K562 (cell line): ENCODE results near the gene PPM1M. TPM values are rescaled to one million over a fixed set of nuclear protein-coding genes. Genes with fewer than 3 reads are reported as not detected.

Experiments
- CHD4 ChIP-seq: fragments of 200-600 bp; sonication (generic); IDR thresholded peaks from 3 replicates; pipeline ENCODE4 v1.6.1; 2012; ENCODE audit warnings: low read depth, mild to moderate bottlenecking, mixed read lengths, low read length, inconsistent platforms; ENCODE audit not compliant: insufficient read depth, insufficient replicate concordance, poor library complexity, severe bottlenecking
- E2F3 ChIP-seq: fragments of 250-450 bp; sonication (Bioruptor Pico); IDR thresholded peaks from 2 replicates; pipeline ENCODE4 v1.4.0; 2020; ENCODE audit warnings: mild to moderate bottlenecking
- KLF16 ChIP-seq: IDR thresholded peaks from 2 replicates; pipeline ENCODE4 v1.6.1; 2016; ENCODE audit warnings: antibody characterized with exemption
- RHOXF2B ChIP-seq: fragments of 250-450 bp; sonication (Bioruptor Pico); conservative IDR thresholded peaks from 2 replicates; pipeline ENCODE4 v1.5.1; 2021
- SIRT6 ChIP-seq: IDR thresholded peaks from one replicate; pipeline ENCODE4 v1.6.1; 2012; ENCODE audit warnings: low read depth, mild to moderate bottlenecking, control low read depth, inconsistent platforms, low read length, moderate library complexity
- SMARCE1 ChIP-seq: fragments of 450-650 bp; IDR thresholded peaks from 2 replicates; pipeline ENCODE4 v1.7.1; 2016; ENCODE audit warnings: mild to moderate bottlenecking
- SMC3 ChIP-seq: conservative IDR thresholded peaks from 2 replicates; pipeline ENCODE4 v1.6.1; 2011; ENCODE audit warnings: low read depth, low read length, improper control_type of control experiment; ENCODE audit not compliant: insufficient read depth
- UBTF ChIP-seq, 2 experiments: IDR thresholded peaks; 2 replicates each; pipeline ENCODE4 v1.6.1; 2012; ENCODE audit warnings: improper control_type of control experiment in 2 of 2, low read depth in 2 of 2, low read length in 2 of 2, borderline replicate concordance in 1 of 2
- ZBTB33 ChIP-seq: sonication (generic); formaldehyde crosslinking; IDR thresholded peaks from 2 replicates; pipeline ENCODE4 v1.8.1; 2023; ENCODE audit warnings: mild to moderate bottlenecking, missing genetic modification reagents
- ZBTB7A ChIP-seq: IDR thresholded peaks from 2 replicates; pipeline ENCODE4 v1.6.1; 2011; ENCODE audit warnings: low read depth, mild to moderate bottlenecking, low read length, moderate library complexity, borderline replicate concordance; ENCODE audit not compliant: control insufficient read depth
- ZNF3 ChIP-seq: fragments of 250-450 bp; sonication (Bioruptor Pico); IDR thresholded peaks from 2 replicates; pipeline ENCODE4 v1.5.0; 2021; ENCODE audit warnings: mild to moderate bottlenecking, moderate library complexity
- polyA plus RNA-seq, 8 experiments: library from polyadenylated mRNA; depleted of rRNA in 4 of 8; stranded (reverse) in 5 of 8; unstranded in 3 of 8; fragments of >200 nt; fragmentation: Nextera tagmentation in 2 of 8; fragmentation: Illumina TruSeq in 1 of 8; extraction: Ambion mirVana in 2 of 8; extraction: Trizol in 1 of 8; gene quantifications; 2 replicates each; pipeline versions ENCODE4 v1.2.1 to v1.2.3, GENCODE V29; 2011 to 2014; ENCODE audit warnings: inconsistent platforms in 1 of 8, missing spikeins in 1 of 8
- total RNA-seq, 7 experiments: library from RNA; depleted of rRNA in 6 of 7; stranded (reverse); fragments of >200 nt in 6 of 7; fragmentation: Illumina TruSeq in 2 of 7; extraction: Trizol in 2 of 7; gene quantifications; 2 replicates each; pipeline versions ENCODE4 v1.2.1 to v1.2.3, GENCODE V29; 2011 to 2021; ENCODE audit warnings: low replicate concordance in 1 of 7
- TF ChIP-seq, protein P1 (sequence below): fragments of 450-650 bp; IDR thresholded peaks from 2 replicates; pipeline ENCODE4 v1.6.1; 2017; ENCODE audit warnings: antibody characterized with exemption, mild to moderate bottlenecking
- TF ChIP-seq, protein P2 (sequence below): sonication (generic); formaldehyde crosslinking; IDR thresholded peaks from 2 replicates; pipeline ENCODE4 v1.8.0; 2022; ENCODE audit warnings: mild to moderate bottlenecking, missing genetic modification reagents

PPM1M gene
- total and polyA plus RNA-seq, 9 of the 15 experiments (the other 6 are each of a cell fraction or from before 2014, with no cell fraction given) = 1.4 to 9.2 (median 4.4) TPM

- TF ChIP-seq, protein P1, sequence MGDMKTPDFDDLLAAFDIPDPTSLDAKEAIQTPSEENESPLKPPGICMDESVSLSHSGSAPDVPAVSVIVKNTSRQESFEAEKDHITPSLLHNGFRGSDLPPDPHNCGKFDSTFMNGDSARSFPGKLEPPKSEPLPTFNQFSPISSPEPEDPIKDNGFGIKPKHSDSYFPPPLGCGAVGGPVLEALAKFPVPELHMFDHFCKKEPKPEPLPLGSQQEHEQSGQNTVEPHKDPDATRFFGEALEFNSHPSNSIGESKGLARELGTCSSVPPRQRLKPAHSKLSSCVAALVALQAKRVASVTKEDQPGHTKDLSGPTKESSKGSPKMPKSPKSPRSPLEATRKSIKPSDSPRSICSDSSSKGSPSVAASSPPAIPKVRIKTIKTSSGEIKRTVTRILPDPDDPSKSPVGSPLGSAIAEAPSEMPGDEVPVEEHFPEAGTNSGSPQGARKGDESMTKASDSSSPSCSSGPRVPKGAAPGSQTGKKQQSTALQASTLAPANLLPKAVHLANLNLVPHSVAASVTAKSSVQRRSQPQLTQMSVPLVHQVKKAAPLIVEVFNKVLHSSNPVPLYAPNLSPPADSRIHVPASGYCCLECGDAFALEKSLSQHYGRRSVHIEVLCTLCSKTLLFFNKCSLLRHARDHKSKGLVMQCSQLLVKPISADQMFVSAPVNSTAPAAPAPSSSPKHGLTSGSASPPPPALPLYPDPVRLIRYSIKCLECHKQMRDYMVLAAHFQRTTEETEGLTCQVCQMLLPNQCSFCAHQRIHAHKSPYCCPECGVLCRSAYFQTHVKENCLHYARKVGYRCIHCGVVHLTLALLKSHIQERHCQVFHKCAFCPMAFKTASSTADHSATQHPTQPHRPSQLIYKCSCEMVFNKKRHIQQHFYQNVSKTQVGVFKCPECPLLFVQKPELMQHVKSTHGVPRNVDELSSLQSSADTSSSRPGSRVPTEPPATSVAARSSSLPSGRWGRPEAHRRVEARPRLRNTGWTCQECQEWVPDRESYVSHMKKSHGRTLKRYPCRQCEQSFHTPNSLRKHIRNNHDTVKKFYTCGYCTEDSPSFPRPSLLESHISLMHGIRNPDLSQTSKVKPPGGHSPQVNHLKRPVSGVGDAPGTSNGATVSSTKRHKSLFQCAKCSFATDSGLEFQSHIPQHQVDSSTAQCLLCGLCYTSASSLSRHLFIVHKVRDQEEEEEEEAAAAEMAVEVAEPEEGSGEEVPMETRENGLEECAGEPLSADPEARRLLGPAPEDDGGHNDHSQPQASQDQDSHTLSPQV = peak; percentile 55; the same call in 1 of the 2 replicates
- TF ChIP-seq CHD4 = no peak
- no peak; the same call in 1 of the 2 replicates for TF ChIP-seq ZBTB7A
- TF ChIP-seq ZNF3 (CRISPR knock-in tag) = no peak
- TF ChIP-seq SIRT6 = no peak
- no peak for TF ChIP-seq E2F3 (CRISPR knock-in tag)
- 0 out of 2 replicates have a peak, but pooled peaks have one; percentile 39 for TF ChIP-seq SMARCE1
- TF ChIP-seq UBTF (IDR thresholded peaks at IDR 0.05; ENCODE audit: borderline replicate concordance in 1 of 2, low read depth in 2 of 2, low read length in 2 of 2) = peak in 1 of 2 experiments; percentile 84; a peak in 1 of 4 replicates
- TF ChIP-seq, protein P2, sequence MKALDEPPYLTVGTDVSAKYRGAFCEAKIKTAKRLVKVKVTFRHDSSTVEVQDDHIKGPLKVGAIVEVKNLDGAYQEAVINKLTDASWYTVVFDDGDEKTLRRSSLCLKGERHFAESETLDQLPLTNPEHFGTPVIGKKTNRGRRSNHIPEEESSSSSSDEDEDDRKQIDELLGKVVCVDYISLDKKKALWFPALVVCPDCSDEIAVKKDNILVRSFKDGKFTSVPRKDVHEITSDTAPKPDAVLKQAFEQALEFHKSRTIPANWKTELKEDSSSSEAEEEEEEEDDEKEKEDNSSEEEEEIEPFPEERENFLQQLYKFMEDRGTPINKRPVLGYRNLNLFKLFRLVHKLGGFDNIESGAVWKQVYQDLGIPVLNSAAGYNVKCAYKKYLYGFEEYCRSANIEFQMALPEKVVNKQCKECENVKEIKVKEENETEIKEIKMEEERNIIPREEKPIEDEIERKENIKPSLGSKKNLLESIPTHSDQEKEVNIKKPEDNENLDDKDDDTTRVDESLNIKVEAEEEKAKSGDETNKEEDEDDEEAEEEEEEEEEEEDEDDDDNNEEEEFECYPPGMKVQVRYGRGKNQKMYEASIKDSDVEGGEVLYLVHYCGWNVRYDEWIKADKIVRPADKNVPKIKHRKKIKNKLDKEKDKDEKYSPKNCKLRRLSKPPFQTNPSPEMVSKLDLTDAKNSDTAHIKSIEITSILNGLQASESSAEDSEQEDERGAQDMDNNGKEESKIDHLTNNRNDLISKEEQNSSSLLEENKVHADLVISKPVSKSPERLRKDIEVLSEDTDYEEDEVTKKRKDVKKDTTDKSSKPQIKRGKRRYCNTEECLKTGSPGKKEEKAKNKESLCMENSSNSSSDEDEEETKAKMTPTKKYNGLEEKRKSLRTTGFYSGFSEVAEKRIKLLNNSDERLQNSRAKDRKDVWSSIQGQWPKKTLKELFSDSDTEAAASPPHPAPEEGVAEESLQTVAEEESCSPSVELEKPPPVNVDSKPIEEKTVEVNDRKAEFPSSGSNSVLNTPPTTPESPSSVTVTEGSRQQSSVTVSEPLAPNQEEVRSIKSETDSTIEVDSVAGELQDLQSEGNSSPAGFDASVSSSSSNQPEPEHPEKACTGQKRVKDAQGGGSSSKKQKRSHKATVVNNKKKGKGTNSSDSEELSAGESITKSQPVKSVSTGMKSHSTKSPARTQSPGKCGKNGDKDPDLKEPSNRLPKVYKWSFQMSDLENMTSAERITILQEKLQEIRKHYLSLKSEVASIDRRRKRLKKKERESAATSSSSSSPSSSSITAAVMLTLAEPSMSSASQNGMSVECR = no peak
- TF ChIP-seq SMC3 = no peak
- no peak for TF ChIP-seq RHOXF2B (CRISPR knock-in tag)
- TF ChIP-seq KLF16 = no peak
- TF ChIP-seq ZBTB33 (CRISPR knock-in tag) = peak; percentile 71
These were observed 7.8 kb upstream of the PPM1M start (continued) for GRCh38 chr3:52237657-52238172.
